ENCODE measurements around the gene CCL7.

GRCh38 chr17:34291721-34292348 is 21.8 kb downstream of the CCL7 start:
- TF ChIP-seq YY1 (IDR thresholded peaks at IDR 0.05; ENCODE audit: insufficient read depth, insufficient read length) (no peak), SUZ12 (IDR thresholded peaks at IDR 0.05; ENCODE audit: extremely low read depth, insufficient read depth, insufficient read length) (no peak)

Measured in NT2/D1 (cell line).